Vagina (tissue), 2 donors: ENCODE measurements around the gene RPS6KA2. TPM values are rescaled to one million over a fixed set of nuclear protein-coding genes. Genes with fewer than 3 reads are reported as not detected.

Source experiments
- DNase-seq, 2 donors: peaks; one replicate each; pipeline ENCODE4 v3.0.0-alpha.2; 2017; ENCODE audit errors: extremely low spot score in 2 of 2
- H3K27ac ChIP-seq: fragments of 200-600 bp; sonication (generic); one replicate; pipeline ENCODE4 v1.5.1; 2019
- H3K27me3 ChIP-seq: fragments of 200-600 bp; sonication (generic); one replicate; pipeline ENCODE4 v1.5.1; 2019
- H3K36me3 ChIP-seq, 2 donors: fragments of 200-600 bp; sonication (generic); one replicate each; pipeline ENCODE4 v1.5.1; 2017 to 2019
- H3K4me1 ChIP-seq: fragments of 200-600 bp; sonication (generic); one replicate; pipeline ENCODE4 v1.5.1; 2019
- H3K4me3 ChIP-seq, 2 donors: fragments of 200-600 bp; sonication (generic); 1 replicate in 1 of 2; 2 replicates in 1 of 2; pipeline ENCODE4 v1.5.1; 2016 to 2019
- H3K9me3 ChIP-seq: fragments of 200-600 bp; sonication (generic); one replicate; pipeline ENCODE4 v1.5.1; 2019
- CTCF ChIP-seq, 3 experiments: fragments of 450-650 bp in 2 of 3; fragments of 200-600 bp in 1 of 3; sonication (generic) in 1 of 3; IDR thresholded peaks; one replicate each; pipeline ENCODE4 v1.5.1; 2017 to 2019; ENCODE audit warnings: antibody characterized with exemption in 3 of 3, mild to moderate bottlenecking in 2 of 3, moderate library complexity in 2 of 3
- POLR2A ChIP-seq, 2 donors: fragments of 450-650 bp; IDR thresholded peaks; one replicate each; pipeline ENCODE4 v1.6.1; 2017; ENCODE audit warnings: antibody characterized with exemption in 2 of 2, mild to moderate bottlenecking in 2 of 2, moderate library complexity in 2 of 2
- POLR2AphosphoS5 ChIP-seq, 2 donors: sonication (generic); formaldehyde crosslinking; IDR thresholded peaks; one replicate each; pipeline ENCODE4 v1.9.0; 2017; ENCODE audit warnings: antibody characterized with exemption in 2 of 2, mild to moderate bottlenecking in 2 of 2, low read depth in 1 of 2; ENCODE audit not compliant: insufficient read depth in 1 of 2
- intact Hi-C: fragments of 100-400 bp; cut with DNase I; formaldehyde crosslinking; loops from one replicate; pipeline ENCODE4 v1.15.1; 2023
- total RNA-seq: library from RNA; depleted of rRNA; stranded (reverse); fragments of >200 nt; gene quantifications from one replicate; pipeline ENCODE4 v1.2.3, GENCODE V29; 2016

The RPS6KA2 gene
- total RNA-seq, 1 donor from 2014 or later, result 65.1 TPM

GRCh38 chr6:166589786-166590574 is 37.1 kb downstream of the RPS6KA2 start:
- Histone ChIP-seq H3K27ac (no peak overlapping the region), H3K36me3 (no peaks in the 10 kb centered on the region), H3K4me1 (peaks cover 28% of the 10 kb centered on the region), H3K4me3 (no peak overlapping the region), H3K9me3 (no peaks in the 10 kb centered on the region), H3K27me3 (no peaks in the 10 kb centered on the region)
- TF ChIP-seq POLR2AphosphoS5 (IDR thresholded peaks at IDR 0.05; ENCODE audit: insufficient read depth in 1 of 2, low read depth in 1 of 2), result no peak
- TF ChIP-seq CTCF (IDR thresholded peaks at IDR 0.05), result no peak
- TF ChIP-seq POLR2A (IDR thresholded peaks at IDR 0.05), result no peak
- no peak for DNase-seq
- intact Hi-C loops, result no loop called here

GRCh38 chr6:166589337-166589731 is 37.7 kb downstream of the RPS6KA2 start:
- H3K36me3 ChIP-seq, result no peaks in the 10 kb centered on the region
- no peaks in the 10 kb centered on the region for H3K27me3 ChIP-seq
- peaks cover 34% of the 10 kb centered on the region for H3K4me1 ChIP-seq
- no peak overlapping the region for H3K27ac ChIP-seq
- TF ChIP-seq CTCF (IDR thresholded peaks at IDR 0.05) (no peak), POLR2AphosphoS5 (IDR thresholded peaks at IDR 0.05; ENCODE audit: insufficient read depth in 1 of 2, low read depth in 1 of 2) (no peak), POLR2A (IDR thresholded peaks at IDR 0.05) (no peak)
- H3K4me3 ChIP-seq, result no peak overlapping the region
- no peak for DNase-seq
- intact Hi-C loops, result no loop called here
- no peaks in the 10 kb centered on the region for H3K9me3 ChIP-seq

GRCh38 chr6:166588691-166589336 is 38.2 kb downstream of the RPS6KA2 start:
- Histone ChIP-seq H3K36me3 (no peaks in the 10 kb centered on the region), H3K4me1 (peaks cover 39% of the 10 kb centered on the region), H3K27me3 (no peaks in the 10 kb centered on the region), H3K9me3 (no peaks in the 10 kb centered on the region), H3K4me3 (no peak overlapping the region), H3K27ac (no peak overlapping the region)
- DNase-seq, result no peak
- intact Hi-C loops, result no loop called here
- TF ChIP-seq POLR2A (IDR thresholded peaks at IDR 0.05), result no peak
- no peak for TF ChIP-seq CTCF (IDR thresholded peaks at IDR 0.05)
- no peak for TF ChIP-seq POLR2AphosphoS5 (IDR thresholded peaks at IDR 0.05; ENCODE audit: insufficient read depth in 1 of 2, low read depth in 1 of 2)

- DNase-seq, result no peak
- Histone ChIP-seq H3K27me3 (no peaks in the 10 kb centered on the region), H3K4me1 (peaks cover 39% of the 10 kb centered on the region), H3K4me3 (no peak overlapping the region), H3K36me3 (no peaks in the 10 kb centered on the region), H3K27ac (no peak overlapping the region), H3K9me3 (no peaks in the 10 kb centered on the region)
- intact Hi-C loops, result no loop called here
- TF ChIP-seq CTCF (IDR thresholded peaks at IDR 0.05) (no peak), POLR2A (IDR thresholded peaks at IDR 0.05) (no peak), POLR2AphosphoS5 (IDR thresholded peaks at IDR 0.05; ENCODE audit: insufficient read depth in 1 of 2, low read depth in 1 of 2) (no peak)
Measured at GRCh38 chr6:166587631-166588413, 39.2 kb downstream of the RPS6KA2 start.
